Upper lobe of right lung (tissue), 1 donor: ENCODE results near the gene TEX13A. TPM values are rescaled to one million over a fixed set of nuclear protein-coding genes. Genes with fewer than 3 reads are reported as not detected.
"Not testable (repeated sequence)": the region's sequence is repeated elsewhere in the genome, so short reads cannot be mapped to it uniquely, and the experiment has no call there.

Source experiments
- ATAC-seq: fragments of 200-7000 bp; cut with Tn5 transposase; one replicate; pipeline ENCODE4 v1.9.1; 2020; ENCODE audit warnings: mild to moderate bottlenecking, moderate library complexity
- DNase-seq: peaks from one replicate; pipeline ENCODE4 v3.0.0-alpha.2; 2020
- H3K27ac ChIP-seq: fragments of 200-600 bp; one replicate; pipeline ENCODE4 v1.8.0; 2022
- H3K27me3 ChIP-seq: fragments of 200-600 bp; one replicate; pipeline ENCODE4 v1.8.0; 2022; ENCODE audit warnings: mild to moderate bottlenecking
- H3K36me3 ChIP-seq: fragments of 200-600 bp; one replicate; pipeline ENCODE4 v1.8.0; 2022
- H3K4me1 ChIP-seq: fragments of 200-600 bp; one replicate; pipeline ENCODE4 v1.8.0; 2022
- H3K4me3 ChIP-seq: fragments of 200-600 bp; one replicate; pipeline ENCODE4 v1.8.0; 2022; ENCODE audit warnings: mild to moderate bottlenecking
- H3K9me3 ChIP-seq: fragments of 200-600 bp; one replicate; pipeline ENCODE4 v1.8.0; 2022
- CTCF ChIP-seq: fragments of 200-600 bp; IDR thresholded peaks from one replicate; pipeline ENCODE4 v1.8.0; 2022; ENCODE audit warnings: antibody characterized with exemption
- intact Hi-C: fragments of 100-400 bp; cut with DNase I; formaldehyde crosslinking; loops from one replicate; pipeline ENCODE4 v1.11.0; 2022
- total RNA-seq: library from RNA; stranded (reverse); fragmentation: NEBNext Ultra II Directional; extraction: Animal tissue kit (Norgen Biotek cat#: 25700); gene quantifications from one replicate; pipeline ENCODE4 v1.2.1, GENCODE V29; 2021
- donor health status: DM: no; HTN: yes; CAD: no; lungs with severe emphysema.

TEX13A gene
- total RNA-seq, 1 donor from 2014 or later, result not detected

GRCh38 chrX:105263801-105264200 is 43.3 kb upstream of the TEX13A start:
- Histone ChIP-seq H3K9me3 (no peaks in the 10 kb centered on the region), H3K36me3 (no peaks in the 10 kb centered on the region), H3K27ac (no peak overlapping the region), H3K27me3 (no peaks in the 10 kb centered on the region), H3K4me1 (no peaks in the 10 kb centered on the region), H3K4me3 (no peak overlapping the region)
- DNase-seq, result no peak
- no peak for ATAC-seq
- no peak for TF ChIP-seq CTCF
- intact Hi-C loops, result no loop called here

GRCh38 chrX:105263171-105263570 is 42.7 kb upstream of the TEX13A start:
- intact Hi-C loops, result no loop called here
- Histone ChIP-seq H3K27me3 (no peaks in the 10 kb centered on the region), H3K4me3 (no peak overlapping the region), H3K9me3 (no peaks in the 10 kb centered on the region), H3K4me1 (no peaks in the 10 kb centered on the region), H3K27ac (no peak overlapping the region), H3K36me3 (no peaks in the 10 kb centered on the region)
- DNase-seq (no peak), ATAC-seq (no peak)
- TF ChIP-seq CTCF, result no peak

DNA sequence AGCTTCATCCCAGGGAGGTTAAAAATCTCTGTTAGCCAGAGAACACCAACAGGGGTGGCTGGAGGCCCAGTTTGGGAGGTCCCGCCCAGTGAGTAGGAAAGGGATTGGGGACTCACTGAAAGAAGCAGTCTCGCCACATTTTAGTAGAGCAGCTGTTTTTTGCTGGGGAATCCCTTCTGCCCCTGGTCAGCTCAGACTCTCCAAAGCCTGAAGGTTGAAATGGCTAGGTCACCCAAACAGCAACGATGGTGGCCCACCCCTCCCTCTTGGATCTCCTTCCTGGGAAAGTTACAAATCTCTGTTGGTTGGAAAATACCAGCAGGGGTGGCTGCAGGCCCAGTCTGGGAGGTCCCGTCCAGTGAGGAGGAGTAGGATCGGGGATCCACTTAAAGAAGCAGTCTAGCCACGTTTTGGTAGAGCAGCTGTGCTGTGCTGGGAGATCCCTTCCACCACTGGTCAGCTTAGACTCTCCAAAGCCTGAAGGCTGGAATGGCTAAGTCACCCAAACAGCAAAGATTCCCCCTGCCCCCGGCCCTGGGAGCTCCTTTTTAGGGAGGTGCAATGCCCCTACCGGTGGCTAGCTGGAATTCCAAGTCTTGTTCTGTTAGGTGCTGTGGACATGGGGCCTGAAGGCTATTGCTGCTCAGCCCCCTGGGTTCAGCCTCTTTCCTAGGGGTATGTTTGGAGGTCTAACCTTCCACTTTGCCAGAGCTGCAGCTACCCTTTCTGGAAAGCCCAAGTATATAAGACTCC is 40.0 kb upstream of the TEX13A start:
- Histone ChIP-seq H3K36me3 (no peaks in the 10 kb centered on the region), H3K9me3 (no peaks in the 10 kb centered on the region), H3K27me3 (no peaks in the 10 kb centered on the region), H3K27ac (no peak overlapping the region), H3K4me3 (no peak overlapping the region), H3K4me1 (no peaks in the 10 kb centered on the region)
- intact Hi-C loops, result no loop called here
- DNase-seq (no peak), ATAC-seq (no peak)
- no peak for TF ChIP-seq CTCF

- Histone ChIP-seq H3K9me3 (no peaks in the 10 kb centered on the region), H3K27me3 (no peaks in the 10 kb centered on the region), H3K27ac (no peak overlapping the region), H3K36me3 (no peaks in the 10 kb centered on the region), H3K4me3 (no peak overlapping the region), H3K4me1 (no peaks in the 10 kb centered on the region)
- intact Hi-C loops, result no loop called here
- TF ChIP-seq CTCF, result no peak
- ATAC-seq, result no peak
- DNase-seq, result no peak
These were observed 20.6 kb upstream of the TEX13A start for GRCh38 chrX:105241056-105241455.

- DNase-seq, H3K9me3 ChIP-seq, H3K36me3 ChIP-seq, ATAC-seq, H3K27me3 ChIP-seq, H3K4me3 ChIP-seq, H3K4me1 ChIP-seq, intact Hi-C loops, H3K27ac ChIP-seq: not testable (repeated sequence)
These were observed 16.9 kb upstream of the TEX13A start for GRCh38 chrX:105237407-105237806.

- intact Hi-C loops, result no loop called here
- no peaks in the 10 kb centered on the region for H3K9me3 ChIP-seq
- H3K4me1 ChIP-seq, result no peaks in the 10 kb centered on the region
These were observed 8.7 kb upstream of the TEX13A start for GRCh38 chrX:105229146-105229545.

More at GRCh38 chrX:105229146-105229545, 8.7 kb upstream of the TEX13A start:
- Histone ChIP-seq H3K4me3 (no peak overlapping the region), H3K36me3 (no peaks in the 10 kb centered on the region), H3K27me3 (no peaks in the 10 kb centered on the region), H3K27ac (no peak overlapping the region)
- DNase-seq (no peak), ATAC-seq (no peak)
- no peak for TF ChIP-seq CTCF
